GM21447 (cell line): ENCODE data around the gene NIPA2.

ENCODE experiments used
- ATAC-seq: cut with Tn5 transposase; IDR thresholded peaks from one replicate; pipeline ENCODE4 v1.9.1; 2021; ENCODE audit not compliant: unreplicated experiment

The NIPA2 gene

GRCh38 chr15:22895465-22896190 is 57.2 kb downstream of the NIPA2 start:
- peak; percentile 83 for ATAC-seq

DNA sequence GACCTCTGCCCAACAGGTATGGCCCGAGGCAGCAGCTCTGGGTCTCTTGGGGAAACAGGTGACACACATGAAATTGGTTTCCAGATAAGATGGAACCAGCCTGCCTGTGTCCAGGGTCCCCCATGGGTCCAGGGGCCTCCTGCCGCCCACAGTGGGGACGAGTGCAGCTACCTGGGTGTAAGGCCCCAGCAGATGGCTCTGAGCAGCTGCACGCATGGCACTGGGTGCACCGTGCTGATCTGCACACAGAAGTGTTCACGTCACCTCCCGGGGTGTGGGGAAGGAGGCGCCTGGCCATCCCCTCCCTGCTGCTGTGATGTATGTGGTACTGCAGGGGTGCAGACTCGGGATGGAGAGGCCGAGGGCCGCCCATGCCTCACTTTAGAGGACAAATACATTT is 63.6 kb downstream of the NIPA2 start:
- no peak for ATAC-seq

DNA sequence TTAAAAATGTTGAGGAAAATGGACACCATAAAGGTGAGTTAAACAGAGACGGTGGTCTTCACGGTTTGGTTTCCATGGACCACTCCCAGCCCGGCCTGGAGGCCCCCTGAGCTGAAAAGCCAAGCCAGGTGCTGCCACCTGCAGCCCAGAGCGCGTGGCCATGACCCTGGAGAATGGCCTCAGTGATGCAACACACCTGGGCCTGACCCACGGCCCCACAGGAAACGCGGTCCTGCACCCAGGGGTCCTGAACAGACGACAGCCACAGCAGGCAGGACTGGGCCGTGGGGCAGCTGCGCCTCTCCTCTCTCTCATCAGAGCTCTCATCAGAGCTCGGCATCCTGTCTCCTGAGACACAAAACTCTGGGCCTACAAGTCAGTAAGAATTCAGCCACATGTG is 64.1 kb downstream of the NIPA2 start:
- no peak for ATAC-seq

DNA sequence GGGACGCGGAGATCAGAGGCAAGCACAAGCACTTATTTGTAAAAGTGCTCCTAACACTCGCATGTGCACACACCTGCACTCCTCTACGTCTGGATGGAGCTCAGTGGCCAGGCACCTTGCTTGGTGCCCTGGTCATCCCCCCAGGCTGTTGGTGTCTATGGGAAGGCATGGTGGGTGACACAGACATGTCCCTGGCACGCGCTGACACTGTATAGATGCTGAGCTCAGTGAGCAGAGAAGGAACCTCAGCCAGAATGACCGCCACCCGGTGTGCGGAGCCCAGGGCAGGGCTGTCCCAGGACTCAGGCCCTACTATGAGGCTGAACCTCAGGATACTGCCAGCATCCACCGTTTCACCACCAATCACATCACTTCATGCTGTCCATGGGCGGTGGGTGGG is 64.5 kb downstream of the NIPA2 start:
- ATAC-seq, result no peak

- no peak for ATAC-seq
Observed at GRCh38 chr15:22903427-22903826, 65.0 kb downstream of the NIPA2 start.

DNA sequence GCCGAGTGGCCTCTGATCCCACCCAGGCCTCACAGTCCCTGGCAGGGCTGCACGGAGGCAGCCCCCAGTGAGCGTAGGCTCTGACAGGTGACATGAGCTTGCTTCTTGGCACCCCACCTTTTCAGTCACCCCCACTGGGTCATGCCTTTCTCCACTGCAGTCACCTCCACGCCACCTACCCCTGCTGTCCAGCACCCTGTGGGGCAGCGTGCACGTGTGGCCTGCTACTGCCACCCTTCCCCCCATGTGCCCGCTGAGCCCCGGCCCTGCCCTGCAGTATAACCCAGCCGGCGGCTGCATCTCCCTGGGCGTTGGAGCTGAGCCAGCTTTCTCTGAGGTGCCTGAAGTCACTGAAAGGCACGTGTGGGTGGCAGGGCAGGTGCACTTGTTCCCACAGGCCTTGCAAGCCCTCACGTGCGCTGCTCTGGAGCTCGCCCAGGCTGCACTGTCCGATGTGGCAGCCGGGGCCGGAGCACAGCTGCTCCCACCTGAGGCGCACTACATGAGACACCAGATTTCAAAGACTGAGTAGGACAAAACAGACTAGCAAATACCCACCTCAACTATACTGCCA is 65.6 kb downstream of the NIPA2 start:
- ATAC-seq, result no peak

GRCh38 chr15:22904736-22905135 is 66.3 kb downstream of the NIPA2 start:
- no peak for ATAC-seq

DNA sequence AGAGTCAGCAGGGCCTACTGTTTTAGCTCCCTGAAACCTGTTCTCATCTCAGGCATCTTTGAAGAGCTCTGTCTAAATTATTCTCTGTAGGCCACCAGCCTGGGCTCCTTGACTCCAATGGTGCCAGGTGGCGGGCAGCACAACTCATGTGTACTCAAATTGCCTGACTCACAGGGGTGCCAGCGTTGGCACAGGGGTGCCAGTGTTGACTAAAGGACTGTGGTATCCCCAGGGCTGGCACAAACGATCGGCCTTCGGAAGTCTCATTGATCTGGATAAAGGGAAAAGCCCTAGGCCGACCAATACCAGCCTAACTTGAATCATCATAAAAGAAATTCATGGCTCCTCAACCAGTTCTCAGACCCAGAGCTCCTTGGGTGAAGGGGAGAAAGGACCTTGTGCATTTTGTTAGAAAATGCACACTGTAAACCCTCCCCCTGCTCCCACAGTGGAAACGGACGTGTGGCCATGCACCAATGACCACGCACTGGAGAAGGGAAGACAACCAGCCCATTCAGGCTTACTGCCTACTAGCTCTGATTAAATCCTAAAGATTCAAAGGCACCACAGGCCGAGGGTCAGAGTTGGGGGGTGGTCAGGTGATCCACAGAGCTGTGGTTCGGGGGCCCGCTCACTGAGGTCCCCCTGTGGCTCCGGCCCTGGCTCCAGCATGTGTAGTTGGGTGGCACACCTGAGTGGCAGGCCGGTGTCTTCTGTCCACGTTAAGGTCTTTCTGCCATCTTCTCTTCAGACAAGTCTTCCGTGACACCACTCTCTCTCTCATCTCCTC is 68.9 kb downstream of the NIPA2 start:
- no peak for ATAC-seq

DNA sequence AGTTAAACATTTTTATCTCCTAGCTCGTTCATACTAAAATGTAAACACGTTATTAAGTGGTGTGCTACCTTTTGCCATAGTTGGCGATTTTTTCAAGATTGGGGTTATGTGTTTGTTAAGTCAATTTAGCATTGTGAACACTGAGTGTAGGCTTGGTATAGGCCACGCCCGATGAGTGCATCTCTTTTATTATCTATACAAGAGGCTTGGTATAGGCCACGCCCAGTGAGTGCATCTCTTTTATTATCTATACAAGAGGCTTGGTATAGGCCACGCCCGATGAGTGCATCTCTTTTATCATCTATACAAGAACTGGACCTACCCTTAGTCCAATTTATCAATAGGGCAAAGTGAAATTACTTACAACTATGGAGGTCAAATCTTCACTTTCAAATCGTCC is 70.4 kb downstream of the NIPA2 start:
- no peak for ATAC-seq

- no peak for ATAC-seq
Observed at GRCh38 chr15:22911306-22911705, 72.8 kb downstream of the NIPA2 start.

DNA sequence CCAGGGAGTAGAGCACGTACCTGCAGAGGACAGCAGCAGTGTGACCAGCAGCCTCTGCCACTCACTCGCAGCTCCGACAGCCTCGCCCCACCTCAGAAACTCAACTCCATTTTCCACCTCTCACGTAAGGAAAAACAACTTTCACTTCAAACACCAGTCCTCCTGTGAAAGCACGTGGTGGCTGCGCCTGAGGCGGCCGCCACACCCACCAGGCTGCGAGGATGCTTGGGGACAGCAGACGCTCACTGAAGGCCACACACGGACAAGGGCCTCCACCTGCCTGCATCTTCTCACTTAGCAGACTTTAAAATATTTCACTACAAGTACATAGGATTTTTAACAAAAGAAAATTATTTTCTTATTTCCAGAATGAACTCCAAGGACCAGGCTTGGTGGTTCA is 73.8 kb downstream of the NIPA2 start:
- no peak for ATAC-seq

- ATAC-seq, result no peak
Observed at GRCh38 chr15:22913646-22914380, 75.3 kb downstream of the NIPA2 start.

DNA sequence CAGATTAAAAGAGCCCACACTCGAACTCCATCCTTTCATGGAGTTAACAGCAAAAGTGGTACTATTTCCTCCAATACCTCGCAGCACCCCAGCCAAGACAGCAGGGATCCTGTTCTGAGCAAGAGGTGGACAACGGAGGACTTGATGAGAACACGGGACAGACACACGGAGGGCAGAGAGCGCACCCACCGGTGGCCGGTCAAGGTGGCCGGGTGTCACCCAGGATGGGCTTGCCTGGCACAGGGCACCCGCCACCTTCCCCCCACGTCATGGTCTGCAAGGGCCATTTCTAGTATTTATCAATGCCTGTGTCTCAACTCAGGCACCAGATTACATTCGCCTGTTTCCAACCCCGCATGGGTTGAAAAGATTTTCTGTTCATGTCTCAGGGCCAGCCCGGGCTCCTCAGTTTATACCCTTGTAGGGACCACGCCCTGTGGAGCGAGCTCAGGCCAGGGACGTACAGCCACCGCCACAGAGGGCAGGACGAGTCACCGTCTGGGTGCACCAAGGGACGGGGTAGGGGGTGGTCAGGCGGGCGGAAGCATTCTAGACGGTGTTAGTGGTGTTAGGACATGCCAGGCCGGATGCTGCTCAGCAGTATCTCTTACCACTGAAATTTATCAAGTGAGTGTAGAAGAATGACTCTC is 77.5 kb downstream of the NIPA2 start:
- ATAC-seq, result no peak

DNA sequence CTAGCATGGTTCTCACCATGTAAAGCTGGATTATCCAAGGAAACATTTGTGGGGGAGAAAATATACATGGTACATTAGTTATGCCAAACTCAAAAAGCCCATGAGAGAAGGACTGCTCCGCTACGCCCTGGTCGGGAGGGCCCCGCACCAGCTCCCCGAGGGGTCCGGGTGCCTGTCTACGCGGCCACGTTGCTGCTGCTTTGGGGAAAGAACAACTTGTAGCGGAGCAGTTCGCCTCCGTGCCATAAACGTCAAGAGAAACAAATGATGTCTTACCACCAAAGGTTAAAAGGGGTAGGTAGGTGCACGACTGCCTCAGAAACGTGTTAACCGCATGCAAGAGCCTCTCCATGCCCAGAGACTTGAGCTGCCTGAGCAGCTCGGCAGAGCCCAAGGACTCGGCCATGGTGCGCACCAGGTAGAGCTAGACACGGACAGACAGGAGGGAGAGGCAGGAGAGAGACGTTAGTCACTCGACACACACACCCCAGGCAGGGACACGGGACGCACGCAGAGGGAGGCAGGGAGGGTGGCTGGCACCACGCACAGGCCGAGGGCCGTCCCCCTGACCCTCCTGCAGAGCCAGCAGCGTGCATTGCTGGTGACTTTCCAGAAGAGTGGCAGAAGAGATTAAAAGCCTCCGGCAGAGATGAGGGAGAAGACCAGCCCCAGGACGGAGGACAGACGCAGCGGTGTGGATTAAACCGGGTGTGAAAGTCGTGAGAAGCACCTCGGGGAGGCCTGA is 78.3 kb downstream of the NIPA2 start:
- ATAC-seq, result no peak

- no peak for ATAC-seq
Observed at GRCh38 chr15:22917556-22917955, 79.1 kb downstream of the NIPA2 start.
